K562 (cell line): ENCODE results near the gene LBX1. TPM values are rescaled to one million over a fixed set of nuclear protein-coding genes. Genes with fewer than 3 reads are reported as not detected.

ENCODE experiments used
- ATF1 ChIP-seq, 2 experiments: fragments of 450-650 bp in 1 of 2; IDR thresholded peaks; 2 replicates each; pipeline ENCODE4 v1.6.1; 2016; ENCODE audit warnings: missing compliant biosample characterization in 1 of 2, missing genetic modification characterization in 1 of 2
- HNRNPL ChIP-seq: fragments of 200-400 bp; formaldehyde crosslinking; IDR thresholded peaks from 2 replicates; pipeline ENCODE4 v1.6.1; 2017; ENCODE audit warnings: low read depth, mild to moderate bottlenecking, low read length
- KDM1A ChIP-seq, 2 experiments: fragments of 450-650 bp; IDR thresholded peaks; 2 replicates each; pipeline ENCODE4 v1.6.1; 2016; ENCODE audit warnings: mild to moderate bottlenecking in 2 of 2
- KDM2B ChIP-seq: fragments of 250-450 bp; sonication (Bioruptor Pico); IDR thresholded peaks from 2 replicates; pipeline ENCODE4 v1.8.0; 2021; ENCODE audit warnings: mild to moderate bottlenecking, moderate library complexity
- KLF1 ChIP-seq: fragments of 450-650 bp; IDR thresholded peaks from 2 replicates; pipeline ENCODE4 v1.6.1; 2016; ENCODE audit warnings: missing genetic modification characterization, missing compliant biosample characterization
- KLF10 ChIP-seq: fragments of 250-450 bp; sonication (Bioruptor Pico); IDR thresholded peaks from 2 replicates; pipeline ENCODE4 v1.6.1; 2021; ENCODE audit warnings: matching md5 sums
- L3MBTL2 ChIP-seq: fragments of 450-650 bp; IDR thresholded peaks from 2 replicates; pipeline ENCODE4 v1.6.1; 2016; ENCODE audit warnings: mild to moderate bottlenecking, moderate library complexity
- MCM7 ChIP-seq, 2 experiments: fragments of 450-650 bp; IDR thresholded peaks; 2 replicates each; pipeline ENCODE4 v1.6.1; 2016 to 2018
- RBFOX2 ChIP-seq: fragments of 200-400 bp; formaldehyde crosslinking; IDR thresholded peaks from 2 replicates; pipeline ENCODE4 v1.6.1; 2017; ENCODE audit warnings: low read depth, mild to moderate bottlenecking, low read length, moderate library complexity
- SNRNP70 ChIP-seq: fragments of 200-400 bp; formaldehyde crosslinking; optimal IDR thresholded peaks from 2 replicates; pipeline ENCODE3; 2017; ENCODE audit warnings: low read depth, low read length
- TCF3 ChIP-seq: sonication (generic); formaldehyde crosslinking; IDR thresholded peaks from 2 replicates; pipeline ENCODE4 v1.4.0; 2020; ENCODE audit warnings: mild to moderate bottlenecking, missing genetic modification reagents
- TSC22D4 ChIP-seq: fragments of 450-650 bp; IDR thresholded peaks from 2 replicates; pipeline ENCODE4 v1.6.1; 2016; ENCODE audit warnings: missing genetic modification characterization, missing biosample characterization, control low read depth
- polyA plus RNA-seq, 8 experiments: library from polyadenylated mRNA; depleted of rRNA in 4 of 8; stranded (reverse) in 5 of 8; unstranded in 3 of 8; fragments of >200 nt; fragmentation: Nextera tagmentation in 2 of 8; fragmentation: Illumina TruSeq in 1 of 8; extraction: Ambion mirVana in 2 of 8; extraction: Trizol in 1 of 8; gene quantifications; 2 replicates each; pipeline versions ENCODE4 v1.2.1 to v1.2.3, GENCODE V29; 2011 to 2014; ENCODE audit warnings: inconsistent platforms in 1 of 8, missing spikeins in 1 of 8
- total RNA-seq, 7 experiments: library from RNA; depleted of rRNA in 6 of 7; stranded (reverse); fragments of >200 nt in 6 of 7; fragmentation: Illumina TruSeq in 2 of 7; extraction: Trizol in 2 of 7; gene quantifications; 2 replicates each; pipeline versions ENCODE4 v1.2.1 to v1.2.3, GENCODE V29; 2011 to 2021; ENCODE audit warnings: low replicate concordance in 1 of 7
- TF ChIP-seq, protein P1 (sequence below): fragments of 450-650 bp; IDR thresholded peaks from 2 replicates; pipeline ENCODE4 v1.6.1; 2016; ENCODE audit warnings: low read depth, mild to moderate bottlenecking, moderate library complexity
- TF ChIP-seq, protein P2 (sequence below): sonication (generic); formaldehyde crosslinking; IDR thresholded peaks from 2 replicates; pipeline ENCODE4 v1.8.0; 2022; ENCODE audit warnings: mild to moderate bottlenecking, low read depth, missing genetic modification reagents
- TF ChIP-seq, protein P3 (sequence below), 2 experiments: fragments of 450-650 bp; IDR thresholded peaks; 2 replicates each; pipeline ENCODE4 v1.6.1; 2016
- TF ChIP-seq, protein P4 (sequence below): conservative IDR thresholded peaks from 2 replicates; pipeline ENCODE4 v1.6.1; 2011; ENCODE audit warnings: low read depth, mild to moderate bottlenecking, low read length; ENCODE audit not compliant: control insufficient read depth

Gene LBX1
- total and polyA plus RNA-seq, 9 of the 15 experiments (the other 6 are each of a cell fraction or from before 2014, with no cell fraction given), result not detected

DNA sequence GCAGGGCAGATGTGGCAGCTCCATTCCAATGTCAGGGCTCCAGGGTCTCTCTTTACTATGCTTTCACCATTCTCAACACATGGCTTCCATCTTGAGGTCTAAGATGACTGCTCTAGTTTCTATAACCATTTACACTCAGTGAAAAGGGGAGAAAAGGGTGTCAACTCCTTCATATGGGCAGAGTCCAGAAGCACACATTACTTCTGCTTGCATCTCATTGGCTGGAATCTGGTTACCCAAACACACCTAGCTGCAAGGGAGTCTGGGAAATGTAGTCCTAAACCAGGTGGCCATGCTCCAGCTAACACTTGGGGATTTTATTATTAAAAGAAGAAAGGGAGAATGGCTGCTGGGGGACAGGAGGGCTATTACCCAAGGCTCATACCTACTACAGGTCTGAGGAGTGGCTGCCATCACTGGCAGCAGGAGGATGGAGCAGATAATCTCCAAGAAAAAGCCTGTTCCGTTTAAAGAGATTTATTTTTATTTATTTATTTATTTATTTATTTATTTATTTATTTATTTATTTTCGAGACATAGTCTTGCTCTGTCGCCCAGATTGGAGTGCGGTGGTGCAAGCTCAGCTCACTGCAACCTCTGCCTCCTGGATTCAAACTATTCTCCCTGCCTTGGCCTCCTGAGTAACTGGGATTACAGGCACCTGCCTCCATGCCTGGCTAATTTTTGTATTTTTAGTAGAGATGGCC lies 29.1 kb upstream of the LBX1 start (continued):
- TF ChIP-seq, protein P1, sequence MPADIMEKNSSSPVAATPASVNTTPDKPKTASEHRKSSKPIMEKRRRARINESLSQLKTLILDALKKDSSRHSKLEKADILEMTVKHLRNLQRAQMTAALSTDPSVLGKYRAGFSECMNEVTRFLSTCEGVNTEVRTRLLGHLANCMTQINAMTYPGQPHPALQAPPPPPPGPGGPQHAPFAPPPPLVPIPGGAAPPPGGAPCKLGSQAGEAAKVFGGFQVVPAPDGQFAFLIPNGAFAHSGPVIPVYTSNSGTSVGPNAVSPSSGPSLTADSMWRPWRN, result no peak
- TF ChIP-seq TSC22D4 (tag) (no peak), HNRNPL (no peak), RBFOX2 (no peak), ATF1 (CRISPR knock-in tag; IDR thresholded peaks at IDR 0.05) (no peak), ATF1 (tag; IDR thresholded peaks at IDR 0.05) (0 out of 2 replicates have a peak, but pooled peaks have one; percentile 9), KLF10 (CRISPR knock-in tag) (no peak), MCM7 (IDR thresholded peaks at IDR 0.05) (no peak), SNRNP70 (no peak), KLF1 (no peak), KDM2B (no peak), KDM1A (IDR thresholded peaks at IDR 0.05) (no peak), TCF3 (CRISPR knock-in tag) (no peak), L3MBTL2 (0 out of 2 replicates have a peak, but pooled peaks have one; percentile 24)
- TF ChIP-seq, protein P2, sequence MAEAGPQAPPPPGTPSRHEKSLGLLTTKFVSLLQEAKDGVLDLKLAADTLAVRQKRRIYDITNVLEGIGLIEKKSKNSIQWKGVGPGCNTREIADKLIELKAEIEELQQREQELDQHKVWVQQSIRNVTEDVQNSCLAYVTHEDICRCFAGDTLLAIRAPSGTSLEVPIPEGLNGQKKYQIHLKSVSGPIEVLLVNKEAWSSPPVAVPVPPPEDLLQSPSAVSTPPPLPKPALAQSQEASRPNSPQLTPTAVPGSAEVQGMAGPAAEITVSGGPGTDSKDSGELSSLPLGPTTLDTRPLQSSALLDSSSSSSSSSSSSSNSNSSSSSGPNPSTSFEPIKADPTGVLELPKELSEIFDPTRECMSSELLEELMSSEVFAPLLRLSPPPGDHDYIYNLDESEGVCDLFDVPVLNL (CRISPR knock-in tag), result no peak
- TF ChIP-seq, protein P3, sequence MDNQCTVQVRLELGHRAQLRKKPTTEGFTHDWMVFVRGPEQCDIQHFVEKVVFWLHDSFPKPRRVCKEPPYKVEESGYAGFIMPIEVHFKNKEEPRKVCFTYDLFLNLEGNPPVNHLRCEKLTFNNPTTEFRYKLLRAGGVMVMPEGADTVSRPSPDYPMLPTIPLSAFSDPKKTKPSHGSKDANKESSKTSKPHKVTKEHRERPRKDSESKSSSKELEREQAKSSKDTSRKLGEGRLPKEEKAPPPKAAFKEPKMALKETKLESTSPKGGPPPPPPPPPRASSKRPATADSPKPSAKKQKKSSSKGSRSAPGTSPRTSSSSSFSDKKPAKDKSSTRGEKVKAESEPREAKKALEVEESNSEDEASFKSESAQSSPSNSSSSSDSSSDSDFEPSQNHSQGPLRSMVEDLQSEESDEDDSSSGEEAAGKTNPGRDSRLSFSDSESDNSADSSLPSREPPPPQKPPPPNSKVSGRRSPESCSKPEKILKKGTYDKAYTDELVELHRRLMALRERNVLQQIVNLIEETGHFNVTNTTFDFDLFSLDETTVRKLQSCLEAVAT (IDR thresholded peaks at IDR 0.05), result no peak
- TF ChIP-seq, protein P4, sequence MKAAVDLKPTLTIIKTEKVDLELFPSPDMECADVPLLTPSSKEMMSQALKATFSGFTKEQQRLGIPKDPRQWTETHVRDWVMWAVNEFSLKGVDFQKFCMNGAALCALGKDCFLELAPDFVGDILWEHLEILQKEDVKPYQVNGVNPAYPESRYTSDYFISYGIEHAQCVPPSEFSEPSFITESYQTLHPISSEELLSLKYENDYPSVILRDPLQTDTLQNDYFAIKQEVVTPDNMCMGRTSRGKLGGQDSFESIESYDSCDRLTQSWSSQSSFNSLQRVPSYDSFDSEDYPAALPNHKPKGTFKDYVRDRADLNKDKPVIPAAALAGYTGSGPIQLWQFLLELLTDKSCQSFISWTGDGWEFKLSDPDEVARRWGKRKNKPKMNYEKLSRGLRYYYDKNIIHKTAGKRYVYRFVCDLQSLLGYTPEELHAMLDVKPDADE, result no peak
